Endothelial cell of umbilical vein (primary cell): ENCODE data around the gene KIF18A. TPM values are rescaled to one million over a fixed set of nuclear protein-coding genes. Genes with fewer than 3 reads are reported as not detected.

ENCODE experiments used
- BruUV-seq: library from RNA; stranded (reverse); fragments of 400-500 nt; replicated peaks from 2 replicates; lab custom pipeline; 2021; lab: Mats Ljungman, UMichigan
- CTCF ChIA-PET: fragments of 300-600, 350-600 bp; sonication (Branson Sonifier 250); formaldehyde crosslinking; loops from one replicate; lab custom pipeline; 2021; ENCODE audit warnings: antibody characterized with exemption, inconsistent platforms; lab: Charles Lee
- POLR2A ChIA-PET: fragments of 300-600, 350-600 bp; sonication (Branson Sonifier 250); formaldehyde crosslinking; loops from one replicate; lab custom pipeline; 2021; ENCODE audit warnings: antibody characterized with exemption, inconsistent platforms; lab: Charles Lee
- DNase-seq: peaks from one replicate; pipeline ENCODE4 v3.0.0-alpha.2; 2011; ENCODE audit warnings: low read depth, low spot score
- FAIRE-seq: peaks from 2 replicates; lab custom pipeline; 2011; peaks lifted over from hg19 to GRCh38; lab: Jason Lieb, UNC
- H2AFZ ChIP-seq: 2 replicates; pipeline ENCODE4 v1.6.0; 2012; ENCODE audit warnings: low read depth, low read length, control low read depth, inconsistent platforms
- H3K27ac ChIP-seq: 2 replicates; pipeline ENCODE4 v1.5.1; 2011; ENCODE audit warnings: low read depth, mild to moderate bottlenecking, control low read depth, low read length, moderate library complexity; ENCODE audit not compliant: insufficient read depth
- H3K27me3 ChIP-seq, 2 experiments: 2 replicates each; pipeline versions ENCODE4 v1.6.0 to v1.6.1; 2011; ENCODE audit warnings: low read length in 2 of 2, mixed read lengths in 1 of 2; ENCODE audit not compliant: control insufficient read depth in 2 of 2, insufficient read depth in 2 of 2
- H3K36me3 ChIP-seq, 2 experiments: 2 replicates in 1 of 2; 3 replicates in 1 of 2; pipeline ENCODE4 v1.5.1; 2011; ENCODE audit warnings: low read length in 2 of 2, mild to moderate bottlenecking in 1 of 2, moderate library complexity in 1 of 2; ENCODE audit not compliant: control insufficient read depth in 2 of 2, insufficient read depth in 2 of 2; ENCODE audit errors: extremely low read depth in 1 of 2
- H3K4me1 ChIP-seq: 3 replicates; pipeline ENCODE4 v1.5.1; 2011; ENCODE audit warnings: mild to moderate bottlenecking, low read length; ENCODE audit not compliant: control insufficient read depth, insufficient read depth; ENCODE audit errors: extremely low read depth
- H3K4me2 ChIP-seq: 2 replicates; pipeline ENCODE4 v1.6.1; 2011; ENCODE audit warnings: low read length, control low read depth, mixed read lengths; ENCODE audit not compliant: insufficient read depth
- H3K4me3 ChIP-seq, 3 experiments: fragments of 200-600 bp in 1 of 3; sonication (generic), shearing (Covaris generic) in 1 of 3; replicated peaks in 1 of 3; 2 replicates each; pipeline ENCODE4 v1.5.1; 2011 to 2016; ENCODE audit warnings: control low read depth in 3 of 3, low read length in 3 of 3, mild to moderate bottlenecking in 2 of 3, inconsistent platforms in 1 of 3, low read depth in 1 of 3, moderate library complexity in 1 of 3; ENCODE audit not compliant: insufficient read depth in 1 of 3
- H3K79me2 ChIP-seq: 2 replicates; pipeline ENCODE4 v1.6.0; 2012; ENCODE audit warnings: low read length, inconsistent platforms; ENCODE audit not compliant: control insufficient read depth, insufficient read depth
- H3K9ac ChIP-seq: replicated peaks from 2 replicates; pipeline ENCODE3; 2011; ENCODE audit warnings: low read length, control low read depth; ENCODE audit not compliant: insufficient read depth; ENCODE audit errors: extremely low read depth
- H3K9me1 ChIP-seq: replicated peaks from 3 replicates; pipeline ENCODE4 v1.6.0; 2011; ENCODE audit warnings: mild to moderate bottlenecking, low read length; ENCODE audit not compliant: control insufficient read depth, insufficient read depth; ENCODE audit errors: extremely low read depth
- H3K9me3 ChIP-seq: replicated peaks from 2 replicates; pipeline ENCODE4 v1.5.1; 2012; ENCODE audit warnings: low read length, inconsistent platforms; ENCODE audit not compliant: control insufficient read depth, insufficient read depth
- H4K20me1 ChIP-seq: replicated peaks from 2 replicates; pipeline ENCODE3; 2011; ENCODE audit warnings: mild to moderate bottlenecking, low read length; ENCODE audit not compliant: control insufficient read depth, insufficient read depth; ENCODE audit errors: extremely low read depth
- CTCF ChIP-seq, 2 donors: IDR thresholded peaks; 1 replicate in 1 of 2; 2 replicates in 1 of 2; pipeline ENCODE4 v1.5.1; 2011; ENCODE audit warnings: low read length in 2 of 2, mild to moderate bottlenecking in 2 of 2, moderate library complexity in 2 of 2, control low read depth in 1 of 2, inconsistent platforms in 1 of 2, low read depth in 1 of 2; ENCODE audit not compliant: insufficient read depth in 1 of 2; ENCODE audit errors: extremely low read depth in 1 of 2
- EZH2 ChIP-seq: IDR thresholded peaks from 2 replicates; pipeline ENCODE4 v1.6.1; 2012; ENCODE audit warnings: borderline replicate concordance, low read depth, mild to moderate bottlenecking, moderate library complexity, low read length, inconsistent platforms; ENCODE audit not compliant: severe bottlenecking
- FOS ChIP-seq: IDR thresholded peaks from 2 replicates; pipeline ENCODE4 v1.6.1; 2011; ENCODE audit warnings: mild to moderate bottlenecking, low read length, moderate library complexity, borderline replicate concordance; ENCODE audit not compliant: insufficient read depth
- GATA2 ChIP-seq: IDR thresholded peaks from 2 replicates; pipeline ENCODE4 v1.7.0; 2011; ENCODE audit warnings: low read depth, mild to moderate bottlenecking, moderate library complexity, mixed read lengths, low read length; ENCODE audit not compliant: insufficient read length, insufficient read depth
- JUN ChIP-seq: IDR thresholded peaks from 2 replicates; pipeline ENCODE4 v1.6.1; 2011; ENCODE audit warnings: borderline replicate concordance, low read depth; ENCODE audit not compliant: insufficient read length, insufficient read depth
- MAX ChIP-seq: IDR thresholded peaks from 2 replicates; pipeline ENCODE4 v1.6.1; 2011; ENCODE audit not compliant: insufficient read depth, insufficient read length
- MYC ChIP-seq: IDR thresholded peaks from one replicate; pipeline ENCODE4 v1.6.1; 2011; ENCODE audit warnings: mild to moderate bottlenecking, low read depth, low read length
- POLR2A ChIP-seq: IDR thresholded peaks from 2 replicates; pipeline ENCODE4 v1.6.1; 2012; ENCODE audit warnings: low read depth, mild to moderate bottlenecking, control low read depth, low read length
- POLR2AphosphoS5 ChIP-seq: IDR thresholded peaks from 2 replicates; pipeline ENCODE4 v1.6.1; 2012; ENCODE audit warnings: low read depth, mild to moderate bottlenecking, control low read depth, low read length, moderate library complexity; ENCODE audit not compliant: insufficient read depth
- dilution Hi-C: fragments of 300-500 bp; cut with MboI; formaldehyde crosslinking; loops from one replicate; pipeline ENCODE4 v1.15.0; 2019; ENCODE audit warnings: low sequenced_read_pairs; ENCODE audit not compliant: extremely low pct_ligation_motif_present
- intact Hi-C: fragments of 100-400 bp; cut with micrococcal nuclease; formaldehyde crosslinking; loops from one replicate; pipeline ENCODE4 v1.10.0; 2022
- polyA plus RNA-seq, 4 experiments: library from polyadenylated mRNA; depleted of rRNA in 3 of 4; stranded (reverse) in 3 of 4; unstranded in 1 of 4; fragments of >200 nt; gene quantifications; 2 replicates each; pipeline versions ENCODE4 v1.2.1 to v1.2.3, GENCODE V29; 2011 to 2012; ENCODE audit warnings: missing spikeins in 1 of 4
- total RNA-seq: library from RNA; stranded (reverse); gene quantifications from 2 replicates; pipeline ENCODE4 v1.2.3, GENCODE V29; 2021

KIF18A gene
- total and polyA plus RNA-seq, 2 donors (not counting 3 experiments of a cell fraction or from before 2014, with no cell fraction given) = 2.5 to 18.5 TPM

DNA sequence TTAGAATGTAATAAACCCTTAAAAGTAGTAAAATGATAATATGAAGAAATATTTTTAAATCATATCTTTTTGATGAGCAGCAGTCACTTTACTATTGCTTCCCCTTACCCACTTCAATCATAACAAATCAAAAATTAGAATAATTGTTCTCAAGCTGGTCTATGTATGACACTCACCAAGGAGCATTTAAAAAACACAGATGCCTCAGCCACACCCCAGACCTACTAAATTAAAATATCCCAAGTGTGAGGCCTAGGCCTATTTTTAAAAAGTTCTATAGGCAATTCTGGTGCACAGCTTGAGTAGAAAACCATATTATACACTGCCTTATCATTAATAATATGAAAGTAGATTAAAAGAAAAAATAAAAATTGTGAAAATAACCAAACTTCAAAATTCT is 15.2 kb downstream of the KIF18A start:
- TF ChIP-seq EZH2 (no peak), CTCF (IDR thresholded peaks at IDR 0.05; ENCODE audit: extremely low read depth in 1 of 2, insufficient read depth in 1 of 2, low read depth in 1 of 2, low read length in 2 of 2) (no peak), JUN (no peak), FOS (no peak), MYC (no peak), POLR2AphosphoS5 (no peak), POLR2A (no peak), GATA2 (no peak), MAX (no peak)
- H3K4me1 ChIP-seq = peaks cover 27% of the 10 kb centered on the region
- DNase-seq = no peak
- no peak for FAIRE-seq
- H3K4me2 ChIP-seq = no peak overlapping the region
- no peak overlapping the region for H3K9ac ChIP-seq
- no peaks in the 10 kb centered on the region for H3K27me3 ChIP-seq
- intact Hi-C loops = no loop called here
- H3K27ac ChIP-seq = no peak overlapping the region
- POLR2A ChIA-PET = no interaction called here
- dilution Hi-C loops = no loop called here
- BruUV-seq = no TSS peak
- CTCF ChIA-PET = no interaction called here
- peaks cover 0 to 2% of the 10 kb centered on the region in 2 experiments for H3K36me3 ChIP-seq
- peaks cover 18% of the 10 kb centered on the region for H3K79me2 ChIP-seq
- no peaks in the 10 kb centered on the region for H3K9me3 ChIP-seq
- no peaks in the 10 kb centered on the region for H3K9me1 ChIP-seq
- H2AFZ ChIP-seq = no peak overlapping the region
- no peaks in the 10 kb centered on the region for H4K20me1 ChIP-seq
- no peak overlapping the region for H3K4me3 ChIP-seq
